Peyer's patch (tissue), 4 donors: ENCODE results near the gene LSM8.
A peak's percentile ranks its signal among the peaks of the same experiment; 100 is the strongest.

Experiments used
- POLR2A ChIP-seq, 2 donors: fragments of 450-650 bp; IDR thresholded peaks; one replicate each; pipeline ENCODE4 v1.5.1; 2017; ENCODE audit warnings: antibody characterized with exemption in 2 of 2, mild to moderate bottlenecking in 2 of 2, moderate library complexity in 2 of 2
- TF ChIP-seq, protein P1 (sequence below), 6 experiments: fragments of 450-650 bp in 4 of 6; fragments of 200-600 bp in 2 of 6; sonication (generic) in 1 of 6; IDR thresholded peaks; one replicate each; pipeline ENCODE4 v1.5.1; 2017 to 2019; ENCODE audit warnings: antibody characterized with exemption in 6 of 6, mild to moderate bottlenecking in 3 of 6, moderate library complexity in 1 of 6

DNA sequence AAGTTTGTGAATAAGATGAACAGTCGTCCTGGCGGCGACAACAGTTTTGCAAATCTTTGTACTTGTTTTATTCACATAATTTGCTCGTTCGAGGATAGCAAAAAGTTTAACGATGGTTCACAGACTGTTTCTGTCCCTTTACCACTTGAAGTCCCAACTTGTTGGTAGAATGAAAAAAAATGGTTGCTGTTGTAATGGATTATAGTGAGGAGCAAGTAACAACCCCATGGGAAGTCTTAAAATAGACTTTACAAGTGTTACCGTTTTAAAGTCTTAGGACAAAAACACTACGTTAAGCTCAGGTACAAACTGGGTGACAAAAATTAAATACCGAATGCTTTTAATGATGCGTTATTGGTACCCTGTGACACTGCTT, 589 bp downstream of the LSM8 start:
- TF ChIP-seq, protein P1, sequence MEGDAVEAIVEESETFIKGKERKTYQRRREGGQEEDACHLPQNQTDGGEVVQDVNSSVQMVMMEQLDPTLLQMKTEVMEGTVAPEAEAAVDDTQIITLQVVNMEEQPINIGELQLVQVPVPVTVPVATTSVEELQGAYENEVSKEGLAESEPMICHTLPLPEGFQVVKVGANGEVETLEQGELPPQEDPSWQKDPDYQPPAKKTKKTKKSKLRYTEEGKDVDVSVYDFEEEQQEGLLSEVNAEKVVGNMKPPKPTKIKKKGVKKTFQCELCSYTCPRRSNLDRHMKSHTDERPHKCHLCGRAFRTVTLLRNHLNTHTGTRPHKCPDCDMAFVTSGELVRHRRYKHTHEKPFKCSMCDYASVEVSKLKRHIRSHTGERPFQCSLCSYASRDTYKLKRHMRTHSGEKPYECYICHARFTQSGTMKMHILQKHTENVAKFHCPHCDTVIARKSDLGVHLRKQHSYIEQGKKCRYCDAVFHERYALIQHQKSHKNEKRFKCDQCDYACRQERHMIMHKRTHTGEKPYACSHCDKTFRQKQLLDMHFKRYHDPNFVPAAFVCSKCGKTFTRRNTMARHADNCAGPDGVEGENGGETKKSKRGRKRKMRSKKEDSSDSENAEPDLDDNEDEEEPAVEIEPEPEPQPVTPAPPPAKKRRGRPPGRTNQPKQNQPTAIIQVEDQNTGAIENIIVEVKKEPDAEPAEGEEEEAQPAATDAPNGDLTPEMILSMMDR (IDR thresholded peaks at IDR 0.05), result peak in 1 of 6 experiments; percentile 6
- TF ChIP-seq POLR2A (IDR thresholded peaks at IDR 0.05), result no peak
